GM12865 (cell line): ENCODE measurements around the gene PFDN1.

Experiments
- DNase-seq: peaks from one replicate; pipeline ENCODE4 v3.0.0; 2010; ENCODE audit warnings: low read depth
- H3K4me3 ChIP-seq: 2 replicates; pipeline ENCODE4 v1.5.1; 2011; ENCODE audit warnings: mild to moderate bottlenecking, low read depth, low read length, control low read depth
- TF ChIP-seq, protein P1 (sequence below): IDR thresholded peaks from 2 replicates; pipeline ENCODE4 v1.5.1; 2011; ENCODE audit warnings: low read length, control low read depth, low read depth, inconsistent platforms; ENCODE audit not compliant: insufficient read depth; ENCODE audit errors: missing control alignments

PFDN1 gene

DNA sequence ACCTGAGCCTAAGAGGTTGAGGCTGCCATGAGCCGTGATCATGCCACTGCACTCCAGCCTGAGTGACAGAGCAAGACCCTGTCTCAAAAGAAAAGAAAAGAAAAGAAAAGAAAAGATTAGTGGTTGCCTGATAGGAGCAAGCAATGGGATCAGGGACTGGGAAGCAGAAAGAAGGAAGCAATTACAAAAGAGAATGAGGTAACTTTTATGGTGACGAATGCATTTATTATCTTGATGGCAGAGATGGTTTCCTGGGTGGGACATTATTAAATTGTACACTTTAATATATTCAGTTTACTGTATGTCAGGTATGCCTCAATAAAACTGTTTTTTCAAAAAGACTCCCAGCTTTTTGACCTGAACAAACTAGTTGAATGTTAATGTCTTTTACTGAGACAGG lies 7.5 kb upstream of the PFDN1 start:
- TF ChIP-seq, protein P1, sequence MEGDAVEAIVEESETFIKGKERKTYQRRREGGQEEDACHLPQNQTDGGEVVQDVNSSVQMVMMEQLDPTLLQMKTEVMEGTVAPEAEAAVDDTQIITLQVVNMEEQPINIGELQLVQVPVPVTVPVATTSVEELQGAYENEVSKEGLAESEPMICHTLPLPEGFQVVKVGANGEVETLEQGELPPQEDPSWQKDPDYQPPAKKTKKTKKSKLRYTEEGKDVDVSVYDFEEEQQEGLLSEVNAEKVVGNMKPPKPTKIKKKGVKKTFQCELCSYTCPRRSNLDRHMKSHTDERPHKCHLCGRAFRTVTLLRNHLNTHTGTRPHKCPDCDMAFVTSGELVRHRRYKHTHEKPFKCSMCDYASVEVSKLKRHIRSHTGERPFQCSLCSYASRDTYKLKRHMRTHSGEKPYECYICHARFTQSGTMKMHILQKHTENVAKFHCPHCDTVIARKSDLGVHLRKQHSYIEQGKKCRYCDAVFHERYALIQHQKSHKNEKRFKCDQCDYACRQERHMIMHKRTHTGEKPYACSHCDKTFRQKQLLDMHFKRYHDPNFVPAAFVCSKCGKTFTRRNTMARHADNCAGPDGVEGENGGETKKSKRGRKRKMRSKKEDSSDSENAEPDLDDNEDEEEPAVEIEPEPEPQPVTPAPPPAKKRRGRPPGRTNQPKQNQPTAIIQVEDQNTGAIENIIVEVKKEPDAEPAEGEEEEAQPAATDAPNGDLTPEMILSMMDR: no peak
- H3K4me3 ChIP-seq: no peak overlapping the region
- no peak for DNase-seq

DNA sequence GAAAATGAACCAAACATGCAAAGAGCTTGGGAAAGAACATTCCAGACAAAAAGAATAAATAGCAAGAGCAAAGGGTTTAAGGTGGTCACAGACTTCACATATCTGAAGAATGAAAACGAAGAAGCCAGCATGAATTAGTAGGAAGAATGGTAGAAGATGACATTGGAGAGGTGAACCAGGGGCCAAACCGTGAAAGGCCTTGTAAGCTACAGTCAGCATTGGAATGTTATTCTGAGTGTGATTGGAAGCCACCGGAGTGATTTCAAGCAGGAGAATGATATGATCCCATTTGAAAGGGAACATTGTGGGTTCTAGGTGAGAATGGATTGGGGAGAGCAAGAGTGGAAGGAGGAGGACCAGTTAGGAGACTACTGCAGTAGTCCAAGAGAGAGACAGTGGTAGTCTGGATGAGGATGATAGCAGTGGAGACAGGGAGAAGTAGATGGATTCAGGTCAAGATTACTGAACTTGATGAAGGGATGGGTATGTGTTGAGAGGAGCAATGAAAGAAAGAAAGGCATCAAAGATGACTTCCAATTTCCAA lies 6.9 kb upstream of the PFDN1 start:
- TF ChIP-seq, protein P1: no peak
- H3K4me3 ChIP-seq: no peak overlapping the region
- no peak for DNase-seq

DNA sequence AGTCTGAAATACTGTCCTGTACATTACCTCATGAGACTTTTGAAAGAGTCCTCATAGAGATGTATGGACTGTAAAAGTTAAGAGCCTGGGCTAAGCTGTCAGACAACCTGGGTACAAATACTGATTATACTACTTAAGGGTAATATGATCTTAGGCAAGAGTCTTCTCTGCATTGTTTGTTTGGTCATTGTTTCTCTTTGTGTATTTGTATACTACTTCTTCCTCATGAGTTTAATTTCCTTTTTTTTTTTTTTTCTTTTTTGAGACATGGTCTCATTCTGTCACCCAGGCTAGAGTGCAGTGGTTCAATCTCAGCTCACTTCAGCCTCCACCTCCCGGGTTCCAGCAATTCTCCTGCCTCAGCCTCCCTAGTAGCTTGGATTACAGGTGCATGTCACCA lies 2.6 kb upstream of the PFDN1 start:
- H3K4me3 ChIP-seq: no peak overlapping the region
- TF ChIP-seq, protein P1: no peak
- no peak for DNase-seq

DNA sequence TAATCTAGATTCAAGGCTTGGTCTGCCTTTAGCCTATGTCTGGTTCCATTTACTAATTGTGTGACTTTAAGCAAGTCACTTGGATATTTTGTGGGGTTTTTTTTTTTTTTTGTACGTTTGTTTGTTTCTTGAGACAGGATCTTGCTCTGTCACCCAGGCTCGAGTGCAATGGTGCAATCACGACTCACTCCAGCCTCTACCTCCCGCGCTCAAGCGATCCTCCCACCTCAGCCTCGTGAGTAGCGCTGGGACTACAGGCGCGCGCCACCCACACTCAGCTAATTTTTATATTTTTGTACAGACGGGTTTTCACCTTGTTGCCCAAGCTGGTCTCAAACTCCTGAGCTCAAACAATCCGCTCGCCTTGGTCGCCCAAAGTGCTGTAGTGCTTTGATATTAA lies 1.1 kb upstream of the PFDN1 start:
- TF ChIP-seq, protein P1: no peak
- DNase-seq: no peak
- no peak overlapping the region for H3K4me3 ChIP-seq

DNA sequence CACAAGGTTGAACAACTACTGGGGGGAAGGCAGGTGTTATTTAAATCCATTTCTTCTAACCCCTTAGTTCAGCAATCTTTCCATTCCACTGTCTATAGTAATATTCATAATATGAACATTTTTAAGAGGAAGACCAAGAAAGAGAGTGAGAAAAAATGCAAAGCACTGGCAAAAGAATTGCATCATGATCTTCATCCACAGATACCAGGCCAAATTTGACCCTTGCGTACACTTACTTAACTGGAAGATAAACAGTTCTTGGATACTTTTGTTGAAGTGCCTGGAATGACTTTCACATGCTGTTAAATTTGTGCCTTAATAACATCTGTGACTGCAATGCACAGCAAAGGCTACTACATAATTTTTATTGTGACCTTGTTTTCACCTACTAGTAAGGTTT lies 1.8 kb downstream of the PFDN1 start:
- no peak overlapping the region for H3K4me3 ChIP-seq
- TF ChIP-seq, protein P1: no peak
- DNase-seq: no peak

DNA sequence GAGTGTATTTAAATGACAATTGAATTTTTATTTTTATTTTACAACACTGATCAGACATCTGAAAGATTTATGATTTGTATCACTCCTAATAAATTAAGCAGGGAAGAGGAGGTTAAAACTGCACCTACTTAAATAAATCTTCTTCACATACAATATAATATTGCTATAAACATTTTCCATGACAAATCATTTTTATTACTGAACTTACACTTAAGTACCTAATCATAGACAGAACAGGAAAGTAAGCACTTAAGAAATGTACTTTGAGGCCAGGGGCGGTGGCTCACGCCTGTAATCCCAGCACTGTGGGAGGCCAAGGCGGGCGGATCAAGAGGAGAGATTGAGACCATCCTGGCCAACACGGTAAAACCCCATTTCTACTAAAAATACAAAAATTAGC lies 3.8 kb downstream of the PFDN1 start:
- no peak overlapping the region for H3K4me3 ChIP-seq
- no peak for DNase-seq
- TF ChIP-seq, protein P1: no peak

DNA sequence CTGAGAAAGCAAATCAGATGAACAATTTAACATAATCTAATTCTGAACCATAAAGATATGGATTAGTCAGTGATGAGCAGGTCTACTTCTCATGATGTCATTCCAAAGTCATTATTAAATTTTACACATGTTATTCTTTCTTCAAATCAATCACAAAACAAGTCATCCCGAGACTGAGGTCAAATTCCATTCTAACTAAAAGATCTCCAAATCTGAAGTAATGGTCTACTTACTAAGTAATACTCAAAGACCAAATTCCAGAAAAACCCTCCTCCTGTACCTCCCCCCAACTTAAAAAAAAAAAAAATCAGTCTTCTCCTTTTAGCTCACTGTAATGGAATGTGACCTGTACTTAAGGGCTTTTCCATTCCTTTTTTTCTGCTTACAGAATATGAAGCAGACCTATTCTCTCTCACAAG lies 4.7 kb downstream of the PFDN1 start:
- no peak overlapping the region for H3K4me3 ChIP-seq
- TF ChIP-seq, protein P1: no peak
- DNase-seq: no peak
